Thyroid gland (tissue), 4 donors: Measurements from ENCODE around the gene FAM13C. TPM values are rescaled to one million over a fixed set of nuclear protein-coding genes. Genes with fewer than 3 reads are reported as not detected.

Experiments
- DNase-seq, 2 donors: peaks; one replicate each; pipeline ENCODE4 v3.0.0-alpha.2; 2019
- H3K27ac ChIP-seq, 3 donors: fragments of 200-600 bp; sonication (generic); 1 replicate in 2 of 3; 2 replicates in 1 of 3; pipeline ENCODE4 v1.5.1; 2016 to 2019; ENCODE audit warnings: mild to moderate bottlenecking in 1 of 3, moderate library complexity in 1 of 3
- H3K27me3 ChIP-seq: fragments of 200-600 bp; sonication (generic); one replicate; pipeline ENCODE4 v1.5.1; 2019
- H3K36me3 ChIP-seq, 2 donors: fragments of 200-600 bp; sonication (generic); one replicate each; pipeline ENCODE4 v1.5.1; 2016 to 2019
- H3K4me1 ChIP-seq, 2 donors: fragments of 200-600 bp; sonication (generic); one replicate each; pipeline ENCODE4 v1.5.1; 2017 to 2019
- H3K4me3 ChIP-seq, 3 donors: fragments of 200-600 bp; sonication (generic); replicated peaks in 1 of 3; 1 replicate in 2 of 3; 2 replicates in 1 of 3; pipeline ENCODE4 v1.5.1; 2016; ENCODE audit warnings: mild to moderate bottlenecking in 1 of 3
- H3K9me3 ChIP-seq: fragments of 200-600 bp; sonication (generic); one replicate; pipeline ENCODE4 v1.5.1; 2017
- CTCF ChIP-seq, 6 experiments: fragments of 200-600 bp in 3 of 6; fragments of 450-650 bp in 3 of 6; sonication (generic) in 3 of 6; IDR thresholded peaks; one replicate each; pipeline ENCODE4 v1.5.1; 2016 to 2019; ENCODE audit warnings: antibody characterized with exemption in 6 of 6, mild to moderate bottlenecking in 2 of 6, inconsistent platforms in 1 of 6, moderate library complexity in 1 of 6
- POLR2A ChIP-seq, 2 donors: fragments of 450-650 bp; IDR thresholded peaks; one replicate each; pipeline ENCODE4 v1.6.1; 2017; ENCODE audit warnings: antibody characterized with exemption in 2 of 2, mild to moderate bottlenecking in 2 of 2, moderate library complexity in 1 of 2
- WGBS, 2 donors: methylation state at CpG; one replicate each; pipeline ENCODE4 v1.1.5; 2017; 5-methylcytosine and 5-hydroxymethylcytosine counted together
- intact Hi-C: fragments of 100-400 bp; cut with DNase I; formaldehyde crosslinking; loops from one replicate; pipeline ENCODE4 v1.15.1; 2023
- total RNA-seq, 4 donors: library from RNA; depleted of rRNA; stranded (reverse); fragments of >200 nt; gene quantifications; one replicate each; pipeline ENCODE4 v1.2.3, GENCODE V29; 2016

FAM13C gene
- total RNA-seq, 4 donors from 2014 or later = 11.3 to 16.5 (median 14.3) TPM

- DNase-seq = no peak
- TF ChIP-seq POLR2A (IDR thresholded peaks at IDR 0.05) = no peak
- TF ChIP-seq CTCF (IDR thresholded peaks at IDR 0.05) = no peak
- Histone ChIP-seq H3K27me3 (no peaks in the 10 kb centered on the region), H3K4me3 (no peak overlapping the region), H3K9me3 (no peaks in the 10 kb centered on the region), H3K27ac (no peak overlapping the region), H3K36me3 (no peaks in the 10 kb centered on the region), H3K4me1 (no peaks in the 10 kb centered on the region)
- intact Hi-C loops = no loop called here
- 94 to 95% methylated on average over 4 of the region's 4 CpGs for WGBS, 2 donors
Measured at GRCh38 chr10:59285848-59286247, 76.5 kb downstream of the FAM13C start.

DNA sequence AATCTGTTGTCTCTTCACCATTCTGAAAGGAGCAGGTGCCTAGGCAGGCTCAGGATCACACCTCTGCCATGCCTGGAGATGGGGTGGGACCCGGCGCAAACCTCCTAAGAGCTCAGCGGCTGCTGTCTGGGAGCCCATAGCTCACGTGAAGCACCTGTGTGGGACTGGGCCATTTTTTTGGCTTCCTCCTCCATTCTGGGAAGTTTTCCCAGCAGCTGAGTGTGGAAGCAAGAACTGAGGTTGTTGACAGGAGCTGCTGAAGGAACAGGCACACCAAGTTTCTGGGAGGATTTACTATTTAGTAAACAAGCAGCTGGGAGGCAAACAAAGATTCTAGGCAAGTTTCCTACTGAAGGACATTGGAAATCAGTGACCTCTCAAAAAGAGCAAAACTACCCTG lies 77.3 kb downstream of the FAM13C start:
- no peaks in the 10 kb centered on the region for H3K9me3 ChIP-seq
- WGBS, 2 donors = 96% methylated on average over 4 of the region's 4 CpGs

GRCh38 chr10:59284118-59284975 lies 78.0 kb downstream of the FAM13C start:
- Histone ChIP-seq H3K27me3 (no peaks in the 10 kb centered on the region), H3K27ac (no peak overlapping the region), H3K9me3 (no peaks in the 10 kb centered on the region), H3K36me3 (no peaks in the 10 kb centered on the region), H3K4me3 (no peak overlapping the region), H3K4me1 (peaks cover 0 to 5% of the 10 kb centered on the region in 2 donors)
- intact Hi-C loops = no loop called here
- no peak for DNase-seq
- no peak for TF ChIP-seq POLR2A (IDR thresholded peaks at IDR 0.05)
- TF ChIP-seq CTCF (IDR thresholded peaks at IDR 0.05) = no peak
- WGBS, 2 donors = 88 to 92% methylated on average over 7 of the region's 7 CpGs

More for the DNA sequence above, 77.3 kb downstream of the FAM13C start:
- no peaks in the 10 kb centered on the region for H3K4me1 ChIP-seq
- H3K36me3 ChIP-seq = no peaks in the 10 kb centered on the region
- no peak for DNase-seq
- intact Hi-C loops = no loop called here
- H3K27me3 ChIP-seq = no peaks in the 10 kb centered on the region
- H3K4me3 ChIP-seq = no peak overlapping the region
- no peak overlapping the region for H3K27ac ChIP-seq
- TF ChIP-seq CTCF (IDR thresholded peaks at IDR 0.05) (no peak), POLR2A (IDR thresholded peaks at IDR 0.05) (no peak)

GRCh38 chr10:59283456-59284091 lies 78.8 kb downstream of the FAM13C start:
- 62 to 64% methylated on average over 9 of the region's 9 CpGs for WGBS, 2 donors
- Histone ChIP-seq H3K4me3 (no peak overlapping the region), H3K27me3 (no peaks in the 10 kb centered on the region), H3K9me3 (no peaks in the 10 kb centered on the region), H3K27ac (no peak overlapping the region), H3K36me3 (no peaks in the 10 kb centered on the region), H3K4me1 (peaks cover 0 to 5% of the 10 kb centered on the region in 2 donors)
- DNase-seq = no peak
- TF ChIP-seq CTCF (IDR thresholded peaks at IDR 0.05) = no peak
- intact Hi-C loops = no loop called here

DNA sequence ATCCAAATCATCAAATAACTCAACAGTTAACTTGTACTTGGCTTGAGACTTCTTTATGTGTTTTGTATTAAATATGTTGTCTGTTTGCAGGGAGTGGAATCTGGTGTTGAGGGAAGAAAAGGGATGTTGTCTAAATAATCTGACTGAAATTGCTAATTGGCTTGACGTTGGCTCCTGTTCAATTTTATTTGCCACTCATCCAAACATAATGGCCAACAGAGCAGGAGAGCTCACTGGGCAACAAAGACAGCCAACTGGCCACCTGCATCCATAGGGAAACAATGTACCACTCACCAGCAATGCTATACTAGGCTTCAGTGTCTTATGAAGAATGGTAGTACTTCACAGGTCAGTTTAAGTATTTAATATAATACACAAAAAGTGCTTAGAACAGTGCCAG lies 80.5 kb downstream of the FAM13C start:
- intact Hi-C loops = no loop called here
- TF ChIP-seq CTCF (IDR thresholded peaks at IDR 0.05) (no peak), POLR2A (IDR thresholded peaks at IDR 0.05) (no peak)
- no peak for DNase-seq
- no peak overlapping the region for H3K27ac ChIP-seq
- H3K9me3 ChIP-seq = no peaks in the 10 kb centered on the region
- no peaks in the 10 kb centered on the region for H3K27me3 ChIP-seq
- no peaks in the 10 kb centered on the region for H3K36me3 ChIP-seq
- H3K4me3 ChIP-seq = no peak overlapping the region
- 86 to 89% methylated on average over 1 of the region's 1 CpG for WGBS, 2 donors
- H3K4me1 ChIP-seq = peaks cover 0 to 5% of the 10 kb centered on the region in 2 donors
